Stimulated activated CD4-positive, alpha-beta T cell treated with anti-CD3 and anti-CD28 coated beads, Interleukin-1b, Interleukin-23, amount 100 ng/mL, for 1 hour (primary cell): ENCODE measurements around the gene GNA12.

Experiments
- DNase-seq, 2 donors: peaks; one replicate each; pipeline ENCODE4 v3.0.0-alpha.2; 2020; ENCODE audit warnings: low read depth in 2 of 2

GNA12 gene

GRCh38 chr7:2802504-2803341 is 41.4 kb downstream of the GNA12 start:
- no peak for DNase-seq

DNA sequence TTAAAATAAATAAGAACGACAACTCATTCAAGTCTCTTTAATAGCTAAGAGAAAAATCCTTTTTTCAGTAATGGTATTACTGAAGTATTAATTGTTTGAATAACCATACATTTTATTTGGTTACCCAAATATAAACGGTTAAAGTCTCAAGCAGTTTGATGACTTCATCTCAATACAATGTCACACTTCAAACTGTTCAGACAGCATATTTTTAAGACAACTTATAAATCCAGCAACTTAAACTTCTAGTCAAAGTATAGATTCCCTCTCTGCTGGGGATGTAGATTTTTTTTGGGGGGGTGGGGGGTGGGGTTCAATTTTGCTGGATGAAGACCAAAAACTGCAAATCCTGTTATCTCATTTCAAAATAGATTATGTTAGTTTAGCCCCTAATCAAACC is 42.0 kb downstream of the GNA12 start:
- DNase-seq, result no peak

DNA sequence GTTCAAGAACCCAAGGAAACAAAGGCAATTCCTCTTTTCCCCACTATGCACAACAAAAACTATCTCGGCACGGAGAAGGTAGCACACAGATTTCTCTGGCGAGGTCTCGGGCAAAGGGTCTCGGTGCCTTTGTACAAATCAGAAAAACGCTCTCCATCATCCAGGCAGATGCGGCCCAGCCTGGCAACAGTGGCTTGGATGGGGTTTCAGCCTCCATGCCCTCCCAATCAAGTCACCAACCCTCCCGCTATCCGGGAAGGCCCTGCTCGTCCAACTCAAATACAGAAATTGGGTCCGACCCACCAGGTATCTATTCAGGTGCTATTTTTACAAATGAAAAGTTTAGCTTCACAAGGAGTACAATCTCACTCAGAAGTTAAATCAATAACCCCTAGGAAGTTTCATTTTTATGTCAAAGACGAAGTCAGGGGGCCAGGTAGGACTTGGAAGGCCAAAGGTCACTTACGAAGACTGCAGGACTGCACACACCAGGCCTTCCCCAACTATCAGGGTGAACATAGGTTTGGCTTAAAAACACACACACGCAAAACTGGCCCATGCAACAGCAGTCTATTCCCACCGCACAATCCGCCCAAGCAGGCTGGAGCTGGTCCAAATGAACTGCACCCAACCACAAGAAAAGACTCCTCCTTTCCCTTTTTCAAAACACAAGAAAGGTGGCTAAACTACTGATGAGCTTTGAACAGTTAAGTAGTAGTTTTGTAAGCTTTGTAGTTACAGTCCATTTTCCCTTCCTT is 43.0 kb downstream of the GNA12 start:
- DNase-seq, result no peak

DNA sequence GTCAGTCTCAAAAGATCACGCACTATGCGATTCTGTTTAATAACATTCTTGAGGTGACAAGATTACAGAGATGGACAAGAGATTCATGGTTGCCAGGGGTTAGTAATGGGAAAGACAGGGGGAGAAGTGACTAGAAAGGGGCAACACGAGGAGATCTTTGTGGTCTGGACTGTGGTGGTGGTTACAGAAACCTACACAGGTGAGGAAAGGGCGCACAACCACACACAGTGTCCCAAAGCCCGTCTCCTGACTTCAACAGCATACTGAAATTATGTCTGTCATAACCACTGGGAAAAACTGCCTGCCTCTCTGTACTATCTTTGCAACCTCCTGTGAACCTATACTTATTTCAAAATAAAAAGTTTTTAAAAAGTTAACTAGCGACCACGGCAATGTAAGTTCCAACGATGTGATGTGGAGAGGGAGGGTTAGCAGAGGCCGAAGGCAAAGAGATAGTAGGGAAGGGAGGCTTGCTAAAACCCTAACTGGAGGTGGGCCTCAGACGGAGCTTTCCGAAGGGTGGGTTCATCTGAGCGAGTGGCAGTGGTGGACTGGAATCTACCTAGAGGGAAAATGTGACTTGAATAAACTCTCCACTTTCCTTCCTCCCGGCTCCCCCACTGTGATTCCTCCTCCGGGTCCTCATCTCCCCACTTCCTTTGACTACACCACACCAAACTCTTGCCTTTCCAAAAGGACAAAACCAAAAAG is 43.7 kb downstream of the GNA12 start:
- no peak for DNase-seq

GRCh38 chr7:2799253-2799652 is 44.9 kb downstream of the GNA12 start:
- no peak for DNase-seq

- no peak for DNase-seq
Measured at GRCh38 chr7:2798669-2799068, 45.4 kb downstream of the GNA12 start.

DNA sequence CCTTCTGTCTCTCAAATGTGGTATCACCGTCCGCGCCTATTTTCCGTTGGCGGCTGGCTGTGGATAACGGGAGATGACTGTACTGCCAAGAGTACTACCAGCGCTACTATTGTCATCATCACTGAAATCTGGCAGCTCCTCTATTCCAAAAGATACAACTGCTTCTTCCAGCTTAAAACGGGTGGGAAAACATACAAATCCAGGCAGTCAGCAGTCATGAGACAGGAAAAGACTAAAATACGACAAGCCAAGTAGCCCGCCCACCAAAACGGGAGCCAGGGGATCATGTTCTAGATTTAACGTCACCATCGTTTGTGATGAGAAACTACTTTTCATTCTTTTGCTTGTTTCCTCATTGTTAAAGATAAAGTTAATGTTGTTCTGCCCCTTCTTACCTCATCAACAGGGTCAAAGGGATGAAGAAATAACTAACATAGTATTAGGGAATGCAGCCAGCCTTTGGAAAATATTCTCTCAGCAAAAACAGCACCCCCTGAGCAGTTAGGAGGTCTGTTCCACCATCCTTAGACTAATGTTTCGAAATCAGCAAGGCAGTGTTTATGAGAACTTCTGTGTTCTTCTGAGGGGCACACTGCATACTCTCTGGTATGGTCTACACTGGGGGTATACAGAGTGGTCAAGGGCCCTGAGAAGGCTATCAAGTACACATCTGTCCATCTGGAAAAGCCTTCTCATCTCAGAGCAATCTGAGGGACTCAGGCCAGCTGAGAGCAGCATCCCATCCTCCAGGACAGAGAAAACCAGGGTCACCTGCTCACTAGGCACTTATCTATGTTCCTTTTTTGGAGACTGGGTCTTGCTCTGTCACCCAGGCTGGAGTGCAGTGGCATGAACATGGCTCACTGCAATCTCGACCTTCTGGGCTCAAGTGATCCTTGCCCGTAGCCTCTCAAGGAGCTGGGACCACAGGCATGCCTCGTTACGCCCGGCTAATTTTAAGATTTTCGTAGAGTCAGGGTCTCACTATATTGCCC is 47.5 kb downstream of the GNA12 start:
- DNase-seq, result no peak

DNA sequence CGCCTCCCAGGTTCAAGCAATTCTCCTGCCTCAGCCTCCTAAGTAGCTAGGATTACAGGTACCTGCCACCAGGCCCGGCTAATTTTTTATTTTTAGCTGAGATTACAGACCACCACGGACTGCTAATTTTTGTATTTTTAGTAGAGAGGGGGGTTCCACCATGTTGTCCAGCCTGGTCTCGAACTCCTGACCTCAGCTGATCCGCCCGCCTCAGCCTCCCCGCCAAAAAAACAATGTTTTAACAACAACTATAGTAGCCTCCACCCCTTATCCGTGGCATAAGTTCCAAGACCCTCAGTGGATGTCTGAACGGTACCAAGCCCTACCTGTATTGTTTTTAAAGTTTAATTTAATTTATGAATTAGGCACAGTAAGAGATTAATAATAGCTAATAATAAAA is 48.2 kb downstream of the GNA12 start:
- DNase-seq, result no peak

- no peak for DNase-seq
Measured at GRCh38 chr7:2794836-2795636, 49.1 kb downstream of the GNA12 start.

GRCh38 chr7:2792856-2793487 is 51.1 kb downstream of the GNA12 start:
- no peak for DNase-seq

- no peak for DNase-seq
Measured at GRCh38 chr7:2792235-2792634, 51.9 kb downstream of the GNA12 start.

DNA sequence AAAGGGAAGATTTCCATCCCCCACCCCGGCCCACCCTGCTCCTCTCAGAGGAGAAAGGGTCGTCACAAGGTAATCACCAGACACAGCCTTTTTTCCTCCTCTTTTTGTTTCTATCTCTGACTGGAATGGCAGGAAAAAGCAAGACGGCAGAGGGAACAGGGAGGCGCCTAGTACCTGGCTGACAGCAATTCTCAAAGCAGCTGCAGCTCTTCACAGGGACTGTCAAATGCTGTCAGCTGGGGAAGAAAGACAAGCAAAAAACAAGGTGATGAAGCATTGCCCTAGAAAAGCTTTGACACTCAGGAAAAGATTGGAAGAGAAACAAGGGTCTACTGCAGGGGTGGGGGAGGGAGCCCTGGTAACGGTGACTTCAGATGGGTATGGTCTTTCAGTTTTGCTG is 52.7 kb downstream of the GNA12 start:
- DNase-seq, result no peak

DNA sequence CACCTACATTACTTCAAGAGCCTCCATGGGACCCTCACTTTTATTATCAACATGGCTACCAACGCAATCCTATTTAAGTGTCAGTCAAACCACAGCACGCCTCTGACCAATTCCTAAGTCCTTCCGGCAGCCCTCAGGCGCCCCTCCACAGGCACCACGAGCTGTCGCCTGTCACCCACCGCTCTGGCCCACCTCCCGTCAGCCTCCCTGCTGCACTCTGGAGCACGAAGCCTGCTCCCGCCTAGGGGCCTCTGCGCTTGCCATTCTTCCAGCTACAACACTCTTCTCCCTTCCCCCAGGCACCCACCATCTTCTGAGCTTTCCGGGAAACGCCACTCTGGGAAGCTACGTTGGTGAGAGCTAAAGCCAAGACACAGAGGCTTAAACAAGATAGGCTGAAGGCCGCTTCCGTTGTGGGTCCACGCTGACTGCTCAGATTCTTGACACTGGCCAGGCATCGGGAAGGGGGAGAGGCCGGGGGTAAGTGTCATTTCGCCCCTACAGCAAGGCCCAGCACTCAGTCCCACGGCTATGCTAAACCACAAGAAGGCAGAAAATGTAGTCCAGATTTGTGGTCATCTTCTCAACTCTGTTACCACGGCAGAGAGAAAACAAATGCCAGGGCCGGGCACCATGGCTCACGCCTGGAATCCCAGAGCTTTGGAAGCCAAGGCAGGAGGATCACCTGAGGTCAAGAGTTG is 56.7 kb downstream of the GNA12 start:
- no peak for DNase-seq

DNA sequence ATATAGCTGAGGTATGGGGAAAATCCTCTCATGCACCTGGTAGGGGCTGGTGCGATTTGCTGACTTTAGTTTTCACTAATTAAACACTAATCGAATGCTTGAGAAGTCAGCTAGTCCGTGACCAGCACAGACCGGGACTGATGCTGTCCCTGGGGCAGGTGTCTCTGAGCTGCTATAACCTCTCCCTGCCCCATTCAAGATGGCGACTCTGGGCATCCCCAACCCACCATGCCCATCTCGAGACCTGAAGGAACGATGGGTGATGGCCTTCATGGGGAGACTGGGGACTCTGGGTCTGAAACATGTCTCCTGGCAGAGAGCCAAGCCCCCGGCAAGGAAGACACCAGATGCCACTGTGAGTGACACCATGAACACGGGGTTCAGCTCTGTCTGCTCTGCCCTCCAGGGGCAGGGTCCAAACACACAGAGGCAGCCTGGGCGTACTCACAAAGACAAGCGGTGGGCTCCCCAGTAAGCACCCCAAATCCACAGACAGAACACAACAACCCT is 57.4 kb downstream of the GNA12 start:
- no peak for DNase-seq

DNA sequence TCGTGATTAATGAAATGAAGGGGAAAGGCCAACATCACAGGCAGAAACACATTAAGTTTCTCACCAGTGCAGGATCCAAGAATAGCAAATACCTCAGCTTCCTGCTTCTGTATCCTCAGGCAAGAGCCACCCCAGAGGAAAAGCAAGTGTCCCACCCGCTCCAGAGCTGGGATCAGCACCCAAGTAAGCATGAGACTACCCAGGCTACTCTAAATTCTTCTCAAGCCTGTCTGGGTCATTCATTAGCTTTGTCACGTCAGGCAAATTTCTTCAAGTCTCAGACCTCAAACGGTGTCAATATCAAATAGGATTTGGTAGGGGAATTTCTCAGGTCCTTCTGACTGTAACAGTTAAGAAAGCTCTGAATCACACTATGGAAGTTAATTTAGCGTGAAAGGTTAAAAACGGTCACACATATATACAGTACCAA is 59.0 kb downstream of the GNA12 start:
- no peak for DNase-seq

DNA sequence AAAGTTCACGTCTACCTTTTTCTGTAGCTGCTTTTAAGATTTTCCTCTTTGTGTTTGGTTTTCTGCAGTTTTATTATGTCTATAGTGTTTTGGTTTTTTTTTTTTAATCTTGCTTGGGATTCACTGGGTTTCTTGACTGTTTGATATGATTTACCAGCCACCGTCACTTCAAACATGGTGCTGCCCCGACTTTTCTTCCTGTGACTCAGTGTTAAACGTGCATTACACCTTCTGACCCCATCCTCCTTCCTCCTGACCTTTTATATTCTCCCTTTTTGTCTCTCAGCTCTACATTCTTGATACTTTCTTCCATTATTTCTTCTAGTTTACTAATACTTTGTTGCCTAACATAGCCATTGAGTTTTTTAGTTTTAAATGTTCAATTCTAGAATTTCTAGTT is 61.5 kb downstream of the GNA12 start:
- no peak for DNase-seq

GRCh38 chr7:2782121-2782520 is 62.0 kb downstream of the GNA12 start:
- no peak for DNase-seq

- DNase-seq, result no peak
Measured at GRCh38 chr7:2781636-2782035, 62.5 kb downstream of the GNA12 start.

DNA sequence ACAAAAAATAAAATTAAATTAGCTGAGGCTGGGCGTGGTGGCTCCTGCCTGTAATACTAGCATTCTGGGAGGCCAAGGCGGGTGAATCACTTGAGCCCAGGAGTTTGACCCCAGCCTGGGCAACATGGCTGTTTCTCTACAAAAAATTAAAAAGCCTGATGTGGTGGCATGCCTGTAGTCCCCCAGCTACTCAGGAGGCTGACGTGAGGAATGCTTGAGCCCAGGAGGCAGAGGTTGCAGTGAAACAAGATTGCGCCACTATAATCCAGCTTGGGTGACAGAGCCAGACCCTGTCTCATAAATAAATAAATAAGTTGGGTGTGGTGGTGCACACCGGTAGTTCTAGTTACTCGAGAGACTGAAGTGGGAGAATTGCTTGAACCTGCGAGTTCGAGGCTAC is 65.1 kb downstream of the GNA12 start:
- no peak for DNase-seq
